ENCODE data around the gene FNDC5. TPM values are rescaled to one million over a fixed set of nuclear protein-coding genes. Genes with fewer than 3 reads are reported as not detected.

The FNDC5 gene
- total RNA-seq, 2 donors from 2014 or later: not detected

DNA sequence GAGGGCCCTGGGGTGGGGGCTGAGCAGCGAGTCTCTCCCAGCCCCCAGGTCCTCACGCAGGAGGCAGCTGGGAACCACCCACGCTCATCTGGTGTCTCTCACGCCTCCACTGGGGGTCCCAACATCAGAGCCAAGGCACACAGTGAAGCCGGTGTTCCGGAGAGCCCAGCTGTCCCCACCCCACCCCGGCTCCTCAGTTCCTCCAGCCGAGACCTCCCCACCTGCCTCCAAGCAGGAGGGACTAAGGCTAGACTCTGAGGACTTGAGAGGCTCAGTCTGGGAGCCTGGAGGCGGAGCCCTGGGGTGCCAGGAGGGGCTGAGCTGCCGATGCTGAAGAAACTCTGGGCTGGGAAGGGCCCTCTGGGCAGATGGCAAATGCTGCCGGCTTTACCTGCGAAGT lies 14.0 kb upstream of the FNDC5 start:
- ATAC-seq (no peak), DNase-seq (ENCODE audit: low spot score) (no peak)
- Mint-ChIP-seq H3K36me3 (no peaks in the 10 kb centered on the region), H3K9me3 (no peaks in the 10 kb centered on the region), H3K27me3 (peaks cover 40 to 45% of the 10 kb centered on the region in 2 donors), H3K4me1 (ENCODE audit: low read depth in 2 of 2) (peaks cover 6 to 12% of the 10 kb centered on the region in 2 donors), H3K4me3 (no peak overlapping the region), H3K27ac (no peak overlapping the region)

DNA sequence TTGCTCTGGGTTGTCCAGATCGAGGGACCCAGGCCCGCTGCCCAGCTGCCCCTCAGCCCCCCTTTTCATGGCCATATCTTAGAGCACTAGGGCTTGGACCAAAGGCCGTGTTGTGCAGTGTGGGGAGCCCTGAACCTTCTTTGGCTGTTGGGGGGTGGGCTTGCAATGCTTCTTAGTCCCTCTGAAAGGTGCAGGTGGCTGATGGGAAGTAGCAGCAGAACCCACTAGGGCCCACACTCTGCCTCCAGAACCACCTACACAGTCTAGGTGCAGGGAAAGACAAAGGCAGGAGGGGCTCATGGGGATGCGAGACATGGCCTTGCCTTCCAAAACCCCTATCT lies 13.3 kb upstream of the FNDC5 start:
- no peak for DNase-seq (ENCODE audit: low spot score)
- H3K36me3 Mint-ChIP-seq: no peaks in the 10 kb centered on the region
- no peaks in the 10 kb centered on the region for H3K9me3 Mint-ChIP-seq
- no peak overlapping the region for H3K27ac Mint-ChIP-seq
- H3K4me3 Mint-ChIP-seq: no peak overlapping the region
- no peak for ATAC-seq
- peaks cover 6 to 12% of the 10 kb centered on the region in 2 donors for H3K4me1 Mint-ChIP-seq (ENCODE audit: low read depth in 2 of 2)
- H3K27me3 Mint-ChIP-seq: peaks cover 35 to 37% of the 10 kb centered on the region in 2 donors

DNA sequence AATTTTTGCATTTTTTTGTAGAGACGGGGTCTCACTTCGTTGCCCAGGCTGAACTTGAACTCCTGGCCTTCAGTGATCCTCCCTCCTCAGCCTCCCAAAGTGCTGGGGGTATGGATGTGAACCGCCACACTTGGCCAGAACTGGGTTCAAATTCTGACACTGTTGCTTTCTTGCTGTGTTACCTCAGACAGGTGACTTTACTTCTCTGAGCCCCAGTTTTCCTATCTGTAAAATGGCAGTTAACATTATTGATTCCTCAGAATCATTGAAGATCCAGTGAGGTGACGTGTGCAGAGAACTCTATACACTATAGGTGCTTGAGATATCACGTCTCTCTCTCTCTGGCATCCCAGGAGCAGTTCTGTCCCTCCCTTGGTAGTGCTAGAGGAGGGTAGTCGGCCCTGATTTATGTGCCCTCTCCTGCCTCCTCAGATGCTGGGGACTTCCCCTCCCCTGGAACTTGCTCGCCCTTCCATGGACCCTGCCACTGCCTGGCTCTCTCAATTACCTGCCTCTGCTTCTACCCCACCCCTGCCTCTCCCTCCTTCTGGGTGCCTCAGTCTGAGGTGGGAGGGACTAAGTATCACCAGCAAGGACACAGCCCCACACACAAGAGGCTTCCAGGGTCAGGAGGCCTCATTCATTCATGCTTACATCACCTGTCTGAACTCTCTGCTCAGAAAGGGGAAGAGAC lies 12.8 kb upstream of the FNDC5 start:
- no peaks in the 10 kb centered on the region for H3K36me3 Mint-ChIP-seq
- no peaks in the 10 kb centered on the region for H3K9me3 Mint-ChIP-seq
- ATAC-seq (no peak), DNase-seq (ENCODE audit: low spot score) (no peak)
- H3K4me1 Mint-ChIP-seq (ENCODE audit: low read depth in 2 of 2): peaks cover 6 to 12% of the 10 kb centered on the region in 2 donors
- no peak overlapping the region for H3K27ac Mint-ChIP-seq
- no peak overlapping the region for H3K4me3 Mint-ChIP-seq
- peaks cover 35 to 37% of the 10 kb centered on the region in 2 donors for H3K27me3 Mint-ChIP-seq

DNA sequence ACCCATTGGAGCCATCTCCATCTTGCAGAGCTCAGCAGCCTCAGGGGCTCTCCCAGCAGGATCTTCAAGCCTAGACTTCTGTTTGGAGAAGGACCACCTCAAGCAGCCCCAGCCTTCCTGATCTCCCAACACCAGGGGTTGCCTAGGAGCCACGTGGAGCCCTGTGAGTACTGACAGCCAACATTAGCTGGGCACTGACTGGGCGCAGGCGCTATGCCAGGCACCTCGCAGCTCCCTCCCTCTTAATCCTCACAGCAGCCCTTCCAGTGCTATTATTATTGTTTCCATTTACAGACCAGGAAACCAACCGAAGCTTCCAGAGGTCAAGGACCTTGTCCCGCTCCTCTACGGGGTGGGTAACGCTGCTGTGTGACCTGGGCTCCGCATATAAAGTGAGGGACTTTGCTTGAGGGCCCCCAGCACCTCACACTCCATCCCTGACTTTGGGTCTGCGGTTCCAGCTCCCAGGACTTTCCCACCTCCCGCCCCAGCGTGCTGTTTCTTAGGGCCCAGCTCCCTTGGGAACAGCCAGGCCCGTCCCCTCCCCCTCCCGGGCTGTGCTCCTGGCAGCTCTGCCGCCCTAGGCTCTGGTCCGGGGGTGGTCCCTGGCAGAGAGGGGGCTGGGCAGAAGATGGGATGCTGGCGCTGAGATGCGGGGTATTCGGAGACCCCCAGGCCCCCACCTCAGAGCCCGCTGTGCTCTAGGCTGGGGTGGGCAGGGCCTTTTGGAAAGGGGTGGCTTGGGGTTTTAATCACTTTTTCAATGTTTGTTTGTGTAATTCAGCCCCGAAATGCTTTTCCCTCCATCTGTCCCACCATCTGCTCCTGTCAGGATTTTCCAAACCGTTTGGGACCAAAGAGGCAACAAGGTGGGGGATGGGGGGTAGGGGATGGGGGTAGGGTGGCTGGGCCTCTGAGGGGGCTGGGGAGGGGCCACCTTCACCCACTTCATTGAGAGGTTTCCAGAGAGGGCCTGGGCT lies 11.4 kb upstream of the FNDC5 start:
- Mint-ChIP-seq H3K27me3 (peaks cover 27 to 30% of the 10 kb centered on the region in 2 donors), H3K4me1 (ENCODE audit: low read depth in 2 of 2) (peaks cover 6 to 9% of the 10 kb centered on the region in 2 donors), H3K27ac (no peak overlapping the region), H3K9me3 (no peaks in the 10 kb centered on the region), H3K4me3 (no peak overlapping the region), H3K36me3 (no peaks in the 10 kb centered on the region)
- ATAC-seq: no peak
- DNase-seq (ENCODE audit: low spot score): no peak

DNA sequence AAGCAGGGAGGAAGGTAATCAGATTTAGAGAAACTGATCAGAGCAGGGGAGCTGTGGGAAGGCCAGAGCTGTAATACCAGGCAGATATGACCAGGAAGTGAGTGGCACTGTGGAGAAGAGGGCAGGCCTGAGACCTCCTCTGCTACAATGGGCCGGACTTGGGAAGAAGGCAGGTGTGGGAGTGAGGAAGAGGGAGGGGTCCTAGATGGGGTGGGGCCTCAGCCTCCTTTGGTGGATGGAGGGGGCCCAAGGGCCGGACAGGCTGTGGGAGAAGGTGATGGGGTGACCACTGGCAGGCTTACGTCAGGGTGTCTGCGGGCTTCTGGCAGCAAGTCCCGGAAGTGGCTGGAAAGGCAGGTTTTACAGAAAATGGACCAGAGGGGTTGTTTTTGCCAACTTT lies 10.6 kb upstream of the FNDC5 start:
- H3K4me1 Mint-ChIP-seq (ENCODE audit: low read depth in 2 of 2): peaks cover 6% of the 10 kb centered on the region in 2 donors
- peaks cover 22 to 28% of the 10 kb centered on the region in 2 donors for H3K27me3 Mint-ChIP-seq
- ATAC-seq (no peak), DNase-seq (ENCODE audit: low spot score) (no peak)
- no peaks in the 10 kb centered on the region for H3K36me3 Mint-ChIP-seq
- H3K27ac Mint-ChIP-seq: peak overlapping the region in 1 of 2 donors; percentile 55
- no peaks in the 10 kb centered on the region for H3K9me3 Mint-ChIP-seq
- H3K4me3 Mint-ChIP-seq: no peak overlapping the region

DNA sequence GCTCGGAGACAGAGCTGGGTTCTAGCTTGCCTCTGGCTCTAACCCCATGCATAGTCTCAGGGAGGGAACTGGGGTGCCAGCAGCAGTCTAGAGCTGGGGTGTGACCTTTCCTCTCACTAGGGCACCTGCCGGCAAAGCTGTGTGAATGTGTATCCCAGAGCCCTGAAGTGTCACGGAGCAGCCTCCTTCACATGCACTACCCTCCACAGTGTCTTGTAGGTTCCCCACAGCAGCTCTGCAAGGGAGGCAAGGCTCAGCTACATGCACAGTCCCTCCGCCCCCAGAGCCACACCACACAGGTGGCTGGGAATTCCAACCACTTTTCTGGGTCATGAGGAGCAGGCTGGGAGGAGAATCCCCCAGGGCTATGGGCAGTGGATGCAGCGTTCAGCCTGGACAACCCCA lies 7.9 kb upstream of the FNDC5 start:
- H3K4me3 Mint-ChIP-seq: no peak overlapping the region
- peaks cover 0 to 6% of the 10 kb centered on the region in 2 donors for H3K4me1 Mint-ChIP-seq (ENCODE audit: low read depth in 2 of 2)
- H3K27ac Mint-ChIP-seq: no peak overlapping the region
- no peaks in the 10 kb centered on the region for H3K9me3 Mint-ChIP-seq
- ATAC-seq: no peak
- peaks cover 22 to 24% of the 10 kb centered on the region in 2 donors for H3K27me3 Mint-ChIP-seq
- no peak for DNase-seq (ENCODE audit: low spot score)
- H3K36me3 Mint-ChIP-seq: no peaks in the 10 kb centered on the region

DNA sequence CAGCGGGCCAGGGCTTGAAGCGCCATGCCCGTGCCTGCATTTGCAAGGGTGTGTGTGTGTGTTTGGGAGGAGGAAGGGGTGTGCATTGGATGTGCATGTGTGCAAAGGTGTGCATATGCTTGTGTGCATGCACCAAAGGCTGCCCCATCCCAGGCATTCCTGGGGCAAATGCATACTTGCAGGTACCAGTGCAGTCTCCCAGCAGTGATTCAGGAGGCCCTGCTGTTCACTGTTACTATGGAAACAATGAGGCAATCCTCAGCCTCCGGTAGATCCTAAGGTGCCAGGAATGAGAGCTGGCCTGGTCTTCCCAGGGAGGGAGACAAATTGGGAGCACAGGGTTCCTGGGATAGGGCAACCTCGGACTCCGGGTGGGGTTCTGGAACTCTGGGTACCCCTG lies 7.5 kb upstream of the FNDC5 start:
- Mint-ChIP-seq H3K9me3 (no peaks in the 10 kb centered on the region), H3K4me3 (no peak overlapping the region), H3K27ac (no peak overlapping the region), H3K36me3 (no peaks in the 10 kb centered on the region), H3K4me1 (ENCODE audit: low read depth in 2 of 2) (peaks cover 0 to 6% of the 10 kb centered on the region in 2 donors), H3K27me3 (peaks cover 18 to 20% of the 10 kb centered on the region in 2 donors)
- ATAC-seq: no peak
- DNase-seq (ENCODE audit: low spot score): no peak

DNA sequence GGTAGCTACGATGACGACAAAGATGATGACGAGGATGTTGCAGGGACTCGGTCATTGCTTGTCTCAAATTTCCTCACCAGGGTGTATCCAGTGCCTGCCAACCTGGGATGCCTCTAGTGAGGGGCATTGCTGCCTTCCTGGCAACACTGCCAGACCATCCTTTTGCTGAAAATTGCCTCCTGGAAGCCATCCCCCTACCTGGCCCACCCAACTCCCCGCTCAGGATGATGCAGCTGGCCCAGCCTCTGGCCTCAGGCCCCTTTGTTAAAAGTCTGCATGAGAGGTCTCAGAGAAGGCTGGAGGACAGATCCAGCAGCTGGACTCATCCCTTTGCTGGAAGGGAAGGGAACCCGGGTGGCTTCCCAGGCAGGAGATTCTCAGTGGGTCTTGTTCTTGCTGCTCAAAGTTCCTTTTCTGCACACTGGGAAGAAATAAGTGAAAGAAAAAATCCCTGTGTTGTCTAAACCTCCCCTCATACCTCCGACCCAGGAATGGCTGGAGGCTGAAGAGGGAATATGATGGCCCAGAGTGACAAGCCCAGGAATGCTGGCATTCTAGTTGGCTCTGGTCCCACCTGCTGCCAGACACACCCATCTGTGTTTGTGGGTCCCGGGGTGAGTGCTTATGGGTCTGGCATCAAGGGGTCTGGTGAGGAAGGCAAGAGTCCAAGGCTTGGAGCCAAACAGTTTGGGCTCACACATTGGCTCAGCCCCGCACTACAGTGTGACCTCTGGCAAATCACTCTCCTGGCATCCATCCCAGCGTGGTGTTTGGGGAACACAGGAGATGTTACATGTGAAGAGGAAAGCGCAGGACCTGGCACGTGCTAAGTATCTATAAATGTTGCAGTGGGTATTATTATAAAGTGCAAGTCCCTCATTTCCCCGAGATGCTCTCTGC lies 6.7 kb upstream of the FNDC5 start:
- no peak overlapping the region for H3K27ac Mint-ChIP-seq
- DNase-seq (ENCODE audit: low spot score): no peak
- no peak for ATAC-seq
- no peak overlapping the region for H3K4me3 Mint-ChIP-seq
- H3K27me3 Mint-ChIP-seq: peaks cover 18 to 23% of the 10 kb centered on the region in 2 donors
- no peaks in the 10 kb centered on the region for H3K9me3 Mint-ChIP-seq
- H3K4me1 Mint-ChIP-seq (ENCODE audit: low read depth in 2 of 2): peaks cover 0 to 10% of the 10 kb centered on the region in 2 donors
- H3K36me3 Mint-ChIP-seq: no peaks in the 10 kb centered on the region

DNA sequence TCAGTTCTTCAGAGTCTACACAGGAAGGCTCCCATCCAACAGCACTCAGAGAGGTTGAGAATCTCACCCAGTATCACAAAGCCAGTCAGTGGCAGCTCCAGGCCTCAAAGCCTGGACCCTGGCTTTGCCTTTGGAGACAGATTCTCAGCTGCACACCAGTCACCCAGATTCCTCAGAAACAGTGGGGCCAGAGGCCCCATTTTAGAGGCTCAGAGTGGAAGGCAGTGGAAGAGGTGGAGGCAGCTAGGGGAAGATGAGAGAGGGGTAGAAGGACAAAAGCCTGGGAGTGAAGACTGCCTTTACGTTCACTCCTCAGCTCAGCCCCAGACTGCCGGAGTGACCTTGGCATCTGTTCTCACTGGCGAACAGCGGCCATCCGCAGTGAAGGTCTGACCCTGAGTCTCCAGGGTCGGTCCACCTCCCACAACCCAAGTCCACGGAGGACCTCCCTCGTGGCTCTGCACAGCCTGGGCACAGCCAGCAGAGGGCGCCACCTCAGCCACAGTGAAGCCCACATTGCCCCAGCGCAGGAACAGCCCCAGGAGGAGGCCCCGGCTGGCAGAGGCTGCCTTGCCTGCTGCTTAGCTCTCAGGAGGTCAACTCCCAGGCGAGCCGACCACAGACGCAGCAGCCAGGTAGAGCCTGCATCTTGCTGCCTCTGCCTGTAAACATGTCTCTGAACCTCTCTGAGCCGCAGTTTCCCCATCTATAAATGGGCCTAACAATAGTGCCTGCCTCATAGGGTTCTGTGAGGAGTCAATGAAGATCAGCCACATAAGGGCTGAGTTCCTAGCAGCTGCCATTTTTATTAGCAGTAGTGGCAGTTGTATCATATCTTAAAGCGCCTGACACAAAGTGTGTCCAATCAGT lies 5.9 kb upstream of the FNDC5 start:
- Mint-ChIP-seq H3K27ac (no peak overlapping the region), H3K36me3 (no peaks in the 10 kb centered on the region), H3K9me3 (no peaks in the 10 kb centered on the region), H3K4me3 (no peak overlapping the region), H3K27me3 (peaks cover 18 to 27% of the 10 kb centered on the region in 2 donors), H3K4me1 (ENCODE audit: low read depth in 2 of 2) (peaks cover 0 to 10% of the 10 kb centered on the region in 2 donors)
- peak; percentile 83 for DNase-seq (ENCODE audit: low spot score)
- ATAC-seq: peak; percentile 83 to 86

DNA sequence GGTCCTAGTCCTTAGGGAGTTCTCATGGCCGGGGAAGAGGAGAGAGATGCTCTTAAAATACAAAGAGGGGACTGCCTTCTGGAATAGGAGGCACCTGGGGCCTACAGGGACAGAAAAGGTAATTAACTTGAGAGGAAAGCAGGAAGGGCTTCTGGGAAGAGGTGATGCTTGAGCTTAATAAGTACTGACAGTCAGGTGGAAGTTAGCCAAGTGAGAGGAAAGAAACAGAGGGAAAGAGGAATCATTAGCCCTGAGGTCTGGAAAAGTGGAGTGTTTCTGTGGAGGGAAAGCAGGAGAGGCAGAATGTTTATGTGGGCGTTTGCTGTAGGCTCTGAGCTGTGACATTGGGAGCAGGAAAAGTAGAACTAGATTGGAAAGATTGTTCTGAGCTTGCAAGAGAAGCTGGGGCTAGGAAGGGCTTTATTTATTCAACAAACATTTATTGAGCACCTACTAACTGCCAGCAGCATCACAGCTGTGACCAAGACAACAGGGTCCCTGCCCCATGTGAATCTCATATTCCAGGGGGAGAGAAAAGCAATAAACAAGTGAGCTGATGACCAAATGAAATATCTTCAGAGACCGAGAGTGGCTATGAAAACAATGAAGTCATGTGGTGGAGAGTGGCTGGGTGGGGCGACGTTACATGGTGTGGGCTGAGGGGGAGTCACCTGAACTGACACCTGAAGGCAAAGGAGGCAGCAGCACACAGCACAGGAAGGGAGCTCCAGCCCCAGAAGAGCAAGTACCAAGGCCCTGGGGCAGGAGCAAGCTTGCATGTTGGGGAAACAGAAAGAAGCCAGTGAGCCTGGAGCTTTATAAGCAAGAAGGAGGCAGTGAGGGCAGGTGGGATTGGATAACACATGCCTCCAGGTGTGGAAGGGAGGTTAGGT lies 4.4 kb upstream of the FNDC5 start:
- no peak for ATAC-seq
- Mint-ChIP-seq H3K9me3 (no peaks in the 10 kb centered on the region), H3K27me3 (peaks cover 21 to 29% of the 10 kb centered on the region in 2 donors), H3K4me1 (ENCODE audit: low read depth in 2 of 2) (peaks cover 2 to 13% of the 10 kb centered on the region in 2 donors), H3K27ac (peak overlapping the region in 1 of 2 donors; percentile 29), H3K36me3 (no peaks in the 10 kb centered on the region), H3K4me3 (no peak overlapping the region)
- no peak for DNase-seq (ENCODE audit: low spot score)

DNA sequence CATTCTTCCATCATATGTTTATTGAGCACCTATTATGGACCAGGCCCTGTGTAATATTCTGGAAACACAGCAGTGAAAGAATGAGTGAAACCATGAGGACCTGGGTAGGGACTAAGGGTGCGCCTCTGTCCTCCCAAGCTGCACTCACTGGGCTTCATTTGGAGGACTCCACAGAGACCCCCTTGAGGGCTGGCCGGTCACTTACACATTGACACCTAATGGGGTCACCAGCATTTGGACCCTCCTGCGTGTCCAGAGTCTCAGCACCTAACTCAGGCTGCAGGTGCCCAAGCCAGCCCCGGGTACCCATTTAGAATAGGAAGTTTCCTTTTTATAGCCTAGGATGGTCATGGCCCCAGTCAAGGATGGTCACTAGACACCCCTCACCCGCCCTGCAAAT lies 2.8 kb upstream of the FNDC5 start:
- DNase-seq (ENCODE audit: low spot score) (no peak), ATAC-seq (no peak)
- Mint-ChIP-seq H3K9me3 (no peaks in the 10 kb centered on the region), H3K4me1 (ENCODE audit: low read depth in 2 of 2) (peaks cover 11 to 21% of the 10 kb centered on the region in 2 donors), H3K27ac (no peak overlapping the region), H3K4me3 (no peak overlapping the region), H3K27me3 (peaks cover 33 to 38% of the 10 kb centered on the region in 2 donors), H3K36me3 (no peaks in the 10 kb centered on the region)

DNA sequence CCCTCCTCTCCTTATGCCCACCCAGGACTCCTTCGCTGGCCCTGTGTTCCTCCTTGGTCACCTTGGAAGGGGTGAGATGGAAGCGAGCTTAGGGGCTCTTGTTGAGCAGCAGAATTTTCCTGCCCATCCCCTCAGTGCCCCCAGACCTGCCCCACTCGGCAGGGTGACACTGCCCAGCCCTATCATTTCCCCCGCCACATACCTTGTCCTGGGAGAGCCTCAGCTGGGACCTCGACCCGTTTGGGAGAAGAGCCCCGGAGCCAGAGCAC lies 1.4 kb upstream of the FNDC5 start:
- no peak overlapping the region for H3K4me3 Mint-ChIP-seq
- peaks cover 33 to 34% of the 10 kb centered on the region in 2 donors for H3K27me3 Mint-ChIP-seq
- H3K4me1 Mint-ChIP-seq (ENCODE audit: low read depth in 2 of 2): peaks cover 11 to 21% of the 10 kb centered on the region in 2 donors
- H3K9me3 Mint-ChIP-seq: no peaks in the 10 kb centered on the region
- H3K36me3 Mint-ChIP-seq: no peaks in the 10 kb centered on the region
- no peak for DNase-seq (ENCODE audit: low spot score)
- no peak overlapping the region for H3K27ac Mint-ChIP-seq
- no peak for ATAC-seq
